ENCODE data around the gene TMEM217. TPM values are rescaled to one million over a fixed set of nuclear protein-coding genes. Genes with fewer than 3 reads are reported as not detected.

TMEM217 gene
- total and polyA plus RNA-seq, 2 of the 8 experiments (the other 6 are each of a cell fraction or from before 2014, with no cell fraction given), result 0.60 to 1.1 TPM

- no peaks in the 10 kb centered on the region for H3K79me1 ChIP-seq (ENCODE audit: low read depth, low read length)
- no peak overlapping the region for H2BK5ac ChIP-seq (ENCODE audit: low read depth, low read length)
- H4K20me1 ChIP-seq (replicated peaks in 1 of 2; ENCODE audit: control insufficient read depth in 1 of 2, insufficient read depth in 2 of 2, low read length in 2 of 2), result peaks cover 0 to 2% of the 10 kb centered on the region in 2 experiments
- peaks cover 5% of the 10 kb centered on the region; the same call in 1 of the 2 replicates for H3K23me2 ChIP-seq (ENCODE audit: low read depth, low read length)
- H3K79me2 ChIP-seq (ENCODE audit: control insufficient read depth in 1 of 2, insufficient read depth in 2 of 2, low read length in 2 of 2), result no peaks in the 10 kb centered on the region
- WGBS, 2 experiments (ENCODE audit: extremely low coverage in 1 of 2, insufficient coverage in 1 of 2, insufficient read length in 1 of 2, insufficient replicate concordance in 2 of 2, low coverage in 1 of 2, low lambda C conversion rate in 2 of 2, missing lambda C conversion rate in 1 of 2), result 86% methylated on average over 9 of the region's 9 CpGs; no CpG with 5 or more reads in 1 of the 2 experiments
- no peaks in the 10 kb centered on the region; a peak in 1 of 7 replicates for H3K4me1 ChIP-seq (replicated peaks in 1 of 4; ENCODE audit: control insufficient read depth in 3 of 4, insufficient read depth in 4 of 4, low read length in 3 of 4)
- no peak overlapping the region for H3K23ac ChIP-seq (ENCODE audit: insufficient read length)
- H4K91ac ChIP-seq (replicated peaks; ENCODE audit: insufficient read length, low read length), result no peak overlapping the region
- CTCF ChIA-PET (ENCODE audit: partially characterized antibody), result interaction anchor here (0.6 to 34.9 kb wide), 11 partner anchors 13 to 279 kb away, joined by 3 to 866 read pairs (median 13); no protein-coding TSS in a partner anchor
- no peak overlapping the region for H3K56ac ChIP-seq (replicated peaks; ENCODE audit: insufficient read length, low read depth, low read length)
- H3K14ac ChIP-seq (ENCODE audit: insufficient read length), result no peak overlapping the region
- FAIRE-seq (no peak), DNase-seq (ENCODE audit: low read depth in 1 of 2, low spot score in 2 of 2) (no peak)
- no peak overlapping the region for H2AFZ ChIP-seq (ENCODE audit: low read length)
- H2BK120ac ChIP-seq (replicated peaks; ENCODE audit: low read depth, low read length), result no peak overlapping the region
- H3K18ac ChIP-seq (ENCODE audit: extremely low read depth, low read length), result no peak overlapping the region
- H2BK12ac ChIP-seq (ENCODE audit: low read depth, low read length), result 0 out of 2 replicates have a peak overlapping the region, but pooled peaks have one; percentile 44
- H3K4me3 ChIP-seq (ENCODE audit: extremely low read depth in 1 of 4, insufficient read depth in 2 of 4, low read depth in 3 of 4, low read length in 4 of 4), result no peak overlapping the region
- H4K8ac ChIP-seq (ENCODE audit: extremely low read depth, insufficient read depth, low read length), result 0 out of 2 replicates have a peak overlapping the region, but pooled peaks have one; percentile 29
- H3K4me2 ChIP-seq (ENCODE audit: insufficient read depth in 1 of 2, low read depth in 2 of 2, low read length in 2 of 2), result no peak overlapping the region
- no peak overlapping the region for H3K4ac ChIP-seq (replicated peaks; ENCODE audit: insufficient read length, low read depth, low read length)
- no peaks in the 10 kb centered on the region for H3K9me3 ChIP-seq (ENCODE audit: insufficient read depth in 2 of 2, low read depth in 1 of 2, low read length in 1 of 2)
- no peak overlapping the region for H3K9ac ChIP-seq (replicated peaks in 1 of 4; ENCODE audit: extremely low read depth in 1 of 4, low read depth in 3 of 4, low read length in 3 of 4)
- no peak overlapping the region for H2BK15ac ChIP-seq (ENCODE audit: low read length)
- H4K5ac ChIP-seq (ENCODE audit: insufficient read length, low read depth, low read length), result no peak overlapping the region
- H2AK5ac ChIP-seq (ENCODE audit: low read depth, low read length), result peak overlapping the region; percentile 1; the same call in 1 of the 2 replicates
- H3K27me3 ChIP-seq (replicated peaks in 1 of 4; ENCODE audit: control insufficient read depth in 3 of 4, extremely low read depth in 1 of 4, insufficient read depth in 3 of 4, low read length in 3 of 4), result no peaks in the 10 kb centered on the region; a peak in 1 of 7 replicates
- peak overlapping the region; percentile 4; the same call in 1 of the 2 replicates for H2BK20ac ChIP-seq (ENCODE audit: low read length)
- no peaks in the 10 kb centered on the region for H3K36me3 ChIP-seq (ENCODE audit: control insufficient read depth in 2 of 4, insufficient read depth in 4 of 4, low read length in 3 of 4)
- POLR2A ChIA-PET (ENCODE audit: partially characterized antibody), result interaction anchor here (0.9 to 2.8 kb wide), 4 partner anchors 35 to 155 kb away, joined by 3 to 9 read pairs (median 3); no protein-coding TSS in a partner anchor
- TF ChIP-seq HDAC6 (IDR thresholded peaks at IDR 0.05; ENCODE audit: low read depth, low read length) (no peak), RFX5 (IDR thresholded peaks at IDR 0.05; ENCODE audit: borderline replicate concordance, low read depth, low read length) (no peak), MAX (IDR thresholded peaks at IDR 0.05) (no peak)
- no peak overlapping the region for H3K27ac ChIP-seq (ENCODE audit: low read depth, low read length)
These were observed 51.3 kb downstream of the TMEM217 start for GRCh38 chr6:37206622-37207021.
